HG03442 (cell line): ENCODE results near the gene BLOC1S2.
"Not testable (repeated sequence)": the region's sequence is repeated elsewhere in the genome, so short reads cannot be mapped to it uniquely, and the experiment has no call there.

Experiments used
- ATAC-seq: cut with Tn5 transposase; IDR thresholded peaks from one replicate; pipeline ENCODE4 v1.9.1; 2021; ENCODE audit warnings: mild to moderate bottlenecking, moderate library complexity; ENCODE audit not compliant: unreplicated experiment

BLOC1S2 gene

GRCh38 chr10:100286051-100287033 lies at the start of gene BLOC1S2:
Gene BLOC1S2, minus strand, starts transcription at chr10:100286680. Its CDS starts 21 bp downstream, at chr10:100286659.
- peak; percentile 87 for ATAC-seq

- ATAC-seq, result no peak
These were observed 48.3 kb upstream of the BLOC1S2 start for GRCh38 chr10:100334762-100335161.

DNA sequence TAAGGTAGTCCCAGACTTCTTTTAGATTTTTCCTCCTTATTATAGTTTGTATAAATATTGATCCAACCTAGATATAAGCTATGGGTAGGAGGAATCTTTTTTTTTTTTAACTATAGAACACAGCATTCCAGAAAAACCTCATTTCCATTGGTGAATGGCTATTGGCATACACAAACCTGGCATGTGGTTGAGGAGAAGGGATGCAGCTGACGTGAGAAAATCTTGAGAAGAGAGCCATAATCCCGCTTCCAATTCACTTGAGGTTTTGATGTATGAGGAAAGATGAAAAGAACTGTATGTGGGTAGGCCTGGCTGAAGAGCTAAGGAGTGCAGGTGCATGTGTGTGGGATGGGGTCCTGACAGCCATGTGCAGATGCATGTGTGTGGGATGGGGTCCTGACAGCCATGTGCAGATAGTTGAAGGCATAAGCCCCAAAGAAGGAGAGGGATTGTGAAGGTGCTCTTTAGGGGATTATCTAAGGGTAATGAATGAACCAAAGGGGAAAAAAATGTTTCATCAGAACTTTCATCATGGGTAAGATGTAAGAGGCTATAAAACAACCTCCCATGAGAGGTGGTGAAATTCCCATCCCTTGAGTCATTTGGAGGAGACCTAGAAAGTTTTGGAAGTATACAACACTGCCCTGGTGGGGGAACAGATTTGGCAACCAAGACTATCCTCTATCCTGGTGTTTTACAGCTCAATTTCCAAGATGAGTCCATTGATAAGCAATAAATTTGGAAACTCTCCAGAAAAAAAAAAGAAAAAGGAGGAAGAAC lies 47.4 kb upstream of the BLOC1S2 start:
- ATAC-seq, result no peak

DNA sequence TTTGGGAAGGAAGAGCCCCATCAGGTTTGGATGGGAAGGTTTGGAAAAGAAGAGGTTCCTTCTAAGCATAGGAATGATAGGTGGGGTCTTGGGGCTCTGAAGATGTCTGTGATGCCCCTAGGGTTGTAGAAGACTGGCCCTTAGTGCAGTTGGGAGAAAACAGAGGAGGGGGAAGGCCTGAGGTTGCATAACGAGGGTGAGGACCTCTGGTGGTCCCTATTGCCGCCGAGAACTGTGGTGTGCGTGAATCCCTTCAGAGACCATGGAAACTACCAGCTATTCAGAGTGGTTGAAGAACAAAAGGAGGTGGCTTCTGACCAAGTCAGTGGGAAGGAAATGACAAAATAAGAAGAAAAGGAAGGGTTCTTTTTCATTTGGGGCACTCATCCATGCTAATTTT lies 46.6 kb upstream of the BLOC1S2 start:
- no peak for ATAC-seq

- ATAC-seq, result no peak
These were observed 43.6 kb upstream of the BLOC1S2 start, which contains the start of gene PKD2L1 for GRCh38 chr10:100330079-100330478. Gene PKD2L1, minus strand, starts transcription at chr10:100330228. Its CDS starts 125 bp downstream, at chr10:100330103.

- no peak for ATAC-seq
These were observed 41.7 kb upstream of the BLOC1S2 start for GRCh38 chr10:100328198-100328597.

DNA sequence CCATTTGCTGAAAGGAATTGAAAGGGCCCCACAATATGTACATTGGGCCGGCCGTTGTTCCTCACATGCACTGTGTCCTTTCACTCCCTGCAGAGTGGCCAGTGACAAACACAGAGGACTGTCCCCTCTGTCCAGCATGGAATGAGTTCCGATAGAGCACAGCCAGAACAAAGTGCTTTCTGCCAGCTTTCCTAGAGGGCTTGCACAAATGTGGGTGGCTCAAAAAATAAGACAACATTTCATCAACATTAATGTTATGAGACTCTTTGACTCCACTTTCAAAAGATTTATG lies 41.2 kb upstream of the BLOC1S2 start:
- ATAC-seq, result no peak

DNA sequence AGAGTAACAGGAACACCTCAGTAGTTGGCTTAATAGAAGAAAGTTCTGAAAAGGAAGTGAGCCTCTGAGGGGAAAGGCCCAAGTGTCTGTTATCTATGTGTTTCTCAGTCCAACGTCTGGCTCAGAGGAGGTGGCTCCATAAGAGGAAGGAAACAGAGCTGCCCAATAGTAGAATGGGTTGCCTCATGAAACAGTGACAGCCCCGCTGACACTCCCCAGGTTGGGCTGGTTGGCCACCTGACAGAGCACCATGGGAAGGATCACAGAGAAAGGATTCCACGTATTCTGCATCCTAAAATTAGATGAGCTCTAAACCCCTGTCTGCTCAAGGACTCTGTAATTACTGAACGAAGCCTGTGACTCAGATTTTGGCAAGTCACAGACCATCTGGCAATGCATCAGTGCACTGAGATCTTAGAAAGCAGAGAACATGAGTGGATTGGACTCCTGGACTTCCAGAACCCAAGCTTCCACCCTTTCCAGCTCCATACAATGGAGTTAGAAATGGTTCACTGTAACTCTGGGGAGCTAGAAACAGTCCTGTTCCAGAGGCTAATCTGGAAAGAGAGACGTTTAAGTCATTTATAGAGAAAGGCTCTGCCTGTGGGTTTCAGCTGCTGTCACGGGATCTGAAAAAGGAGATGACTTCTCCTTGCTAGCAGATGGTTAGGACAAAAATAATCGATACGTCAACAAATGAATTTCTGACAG lies 40.7 kb upstream of the BLOC1S2 start:
- ATAC-seq, result peak; percentile 98

DNA sequence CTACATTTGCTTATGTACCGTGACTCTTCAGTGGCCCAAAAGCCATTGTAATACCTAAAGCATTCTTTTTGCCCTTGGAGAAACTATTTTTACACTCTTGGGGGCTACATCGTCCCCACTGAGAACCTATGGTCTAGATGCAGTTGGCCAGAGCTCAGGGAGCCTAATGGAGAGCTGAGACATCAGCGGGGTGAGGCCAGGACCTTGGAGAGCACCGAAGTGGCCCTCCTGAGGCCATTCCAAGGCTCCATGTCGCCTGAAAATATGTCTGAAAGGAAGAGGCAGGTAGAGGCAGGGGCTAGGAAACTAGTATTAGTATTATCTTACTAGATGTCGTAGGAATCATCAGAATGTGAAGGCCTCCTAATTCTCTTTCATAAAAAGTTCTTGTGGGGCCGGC lies 38.7 kb upstream of the BLOC1S2 start:
- no peak for ATAC-seq

DNA sequence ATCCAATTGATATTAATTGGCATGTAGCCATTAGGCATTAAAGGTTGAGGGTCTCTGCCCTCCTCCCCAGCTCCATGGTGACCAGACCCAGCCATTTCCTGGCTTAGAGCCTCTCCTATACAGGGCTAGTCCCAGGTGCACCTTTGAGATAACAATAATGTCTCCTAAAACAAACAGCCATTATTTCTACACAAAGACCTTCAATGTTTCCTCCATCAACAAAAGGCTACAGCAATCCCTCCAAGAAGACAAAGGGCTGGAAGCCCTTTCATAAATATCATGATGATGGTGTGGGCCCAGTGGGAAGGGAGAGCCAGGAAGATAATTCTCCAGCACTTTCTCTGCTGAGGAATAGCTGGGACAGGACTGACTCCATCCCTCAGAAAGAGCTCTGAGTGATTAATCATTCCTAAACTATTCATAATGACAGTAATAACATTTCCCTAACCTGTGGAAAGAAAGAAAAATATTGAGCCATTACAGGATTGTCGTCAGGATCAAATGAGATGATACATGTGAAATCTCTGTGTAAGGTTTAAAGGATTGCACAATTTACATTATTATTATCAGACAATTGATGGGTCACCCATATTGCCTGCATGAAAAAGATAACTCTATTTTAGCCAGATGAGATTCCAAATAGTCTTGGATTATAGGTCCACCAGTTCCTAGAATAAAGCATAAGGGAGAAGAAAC lies 33.4 kb upstream of the BLOC1S2 start:
- no peak for ATAC-seq

- no peak for ATAC-seq
These were observed 31.7 kb upstream of the BLOC1S2 start for GRCh38 chr10:100318207-100318606.

DNA sequence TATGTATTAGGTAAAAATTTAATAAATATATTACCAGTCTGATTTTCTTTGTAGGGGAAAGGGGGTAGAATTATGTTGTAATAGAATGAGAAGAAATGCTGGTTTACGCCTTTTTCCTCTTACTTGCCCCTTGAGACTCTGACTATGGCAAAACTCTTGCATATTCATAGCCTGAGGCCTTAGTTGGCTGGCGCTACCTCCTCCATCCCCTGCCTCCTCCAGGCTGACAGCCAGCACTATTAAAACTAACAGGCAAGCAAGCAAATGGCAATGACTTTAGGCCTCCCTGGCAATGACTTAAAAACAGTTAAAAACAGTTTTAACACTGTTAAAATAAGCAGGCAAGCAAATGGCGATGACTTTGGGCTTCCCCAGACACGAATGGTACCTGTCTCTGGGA lies 29.1 kb upstream of the BLOC1S2 start:
- ATAC-seq, result no peak

GRCh38 chr10:100311298-100311697 lies 24.8 kb upstream of the BLOC1S2 start:
- ATAC-seq, result no peak

- ATAC-seq, result no peak
These were observed 21.2 kb upstream of the BLOC1S2 start for GRCh38 chr10:100307684-100308083.

DNA sequence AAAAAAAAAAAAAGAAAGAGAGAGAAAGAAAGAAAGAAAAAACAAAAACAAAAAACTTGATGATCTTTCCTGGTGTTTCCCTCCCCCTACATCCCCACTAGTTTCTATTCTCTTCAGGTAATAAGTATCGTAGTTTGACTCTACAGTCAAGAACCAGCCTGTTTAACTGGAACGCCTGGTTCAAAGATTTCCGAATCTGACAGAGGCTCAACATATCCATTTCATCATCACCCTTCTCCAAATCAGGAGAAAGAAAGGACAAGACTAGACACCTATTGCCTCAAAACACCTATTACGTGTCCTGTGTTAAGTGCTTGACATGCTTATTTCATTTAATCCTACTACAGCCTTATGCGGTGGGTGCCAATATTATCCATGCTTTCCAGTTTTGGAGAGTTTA lies 20.4 kb upstream of the BLOC1S2 start:
- no peak for ATAC-seq

GRCh38 chr10:100304414-100304813 lies 17.9 kb upstream of the BLOC1S2 start:
- ATAC-seq, result no peak

GRCh38 chr10:100303724-100304319 lies 17.3 kb upstream of the BLOC1S2 start:
- ATAC-seq, result no peak

GRCh38 chr10:100301123-100301522 lies 14.6 kb upstream of the BLOC1S2 start:
- not testable (repeated sequence) for ATAC-seq

GRCh38 chr10:100297242-100297641 lies 10.8 kb upstream of the BLOC1S2 start:
- no peak for ATAC-seq

DNA sequence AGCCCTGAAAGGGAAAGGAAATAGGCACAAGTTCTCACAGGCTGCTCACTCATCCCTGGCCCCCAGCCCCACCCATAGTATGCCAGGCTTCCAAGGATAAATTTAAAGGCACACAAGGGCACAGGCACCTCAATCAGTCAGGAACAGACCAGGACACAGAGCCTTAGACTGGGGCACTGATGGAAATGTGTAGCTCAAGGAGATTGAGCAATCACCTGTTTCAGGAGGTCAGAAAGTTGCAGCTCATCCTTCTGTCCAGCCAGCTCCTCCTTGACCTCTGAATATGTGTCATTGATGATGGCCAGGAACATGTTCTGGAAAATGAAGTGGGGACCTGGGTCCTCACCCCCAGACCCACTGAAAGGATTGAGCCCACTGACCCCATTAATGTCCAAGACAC lies 6.6 kb upstream of the BLOC1S2 start:
- no peak for ATAC-seq
